HL-60/S4 (cell line): ENCODE data around the gene CTIF.

Experiments
- in situ Hi-C: fragments of 300-500 bp; cut with MboI; formaldehyde crosslinking; loops from 2 replicates; pipeline ENCODE4 v1.14.3; 2022; ENCODE audit warnings: low sequenced_read_pairs

CTIF gene

GRCh38 chr18:48599391-48599790, 60.6 kb downstream of the CTIF start:
- in situ Hi-C loops = no loop called here

- in situ Hi-C loops = no loop called here
Measured at GRCh38 chr18:48600046-48600445, 61.2 kb downstream of the CTIF start.

- in situ Hi-C loops = no loop called here
Measured at GRCh38 chr18:48600456-48601090, 61.7 kb downstream of the CTIF start.

GRCh38 chr18:48601343-48601742, 62.5 kb downstream of the CTIF start:
- in situ Hi-C loops = no loop called here

- in situ Hi-C loops = no loop called here
Measured at GRCh38 chr18:48602759-48603390, 64.0 kb downstream of the CTIF start.

- in situ Hi-C loops = no loop called here
Measured at GRCh38 chr18:48605408-48605845, 66.6 kb downstream of the CTIF start.

GRCh38 chr18:48607056-48607984, 68.5 kb downstream of the CTIF start:
- in situ Hi-C loops = no loop called here

GRCh38 chr18:48608581-48608980, 69.8 kb downstream of the CTIF start:
- in situ Hi-C loops = no loop called here

- in situ Hi-C loops = no loop called here
Measured at GRCh38 chr18:48609114-48609513, 70.3 kb downstream of the CTIF start.

- in situ Hi-C loops = no loop called here
Measured at GRCh38 chr18:48609820-48610815, 71.3 kb downstream of the CTIF start.

GRCh38 chr18:48611203-48611602, 72.4 kb downstream of the CTIF start:
- in situ Hi-C loops = no loop called here

GRCh38 chr18:48611785-48612480, 73.1 kb downstream of the CTIF start:
- in situ Hi-C loops = no loop called here

GRCh38 chr18:48612511-48612910, 73.7 kb downstream of the CTIF start:
- in situ Hi-C loops = no loop called here

- in situ Hi-C loops = no loop called here
Measured at GRCh38 chr18:48612917-48613316, 74.1 kb downstream of the CTIF start.

- in situ Hi-C loops = no loop called here
Measured at GRCh38 chr18:48613589-48614404, 75.0 kb downstream of the CTIF start.

GRCh38 chr18:48615566-48616401, 77.0 kb downstream of the CTIF start:
- in situ Hi-C loops = no loop called here

GRCh38 chr18:48616484-48617255, 77.8 kb downstream of the CTIF start:
- in situ Hi-C loops = no loop called here
